Measurements from ENCODE around the gene BTBD1.

GRCh38 chr15:83112956-83113299 lies 45.9 kb upstream of the BTBD1 start:
- TF ChIP-seq, protein P1, sequence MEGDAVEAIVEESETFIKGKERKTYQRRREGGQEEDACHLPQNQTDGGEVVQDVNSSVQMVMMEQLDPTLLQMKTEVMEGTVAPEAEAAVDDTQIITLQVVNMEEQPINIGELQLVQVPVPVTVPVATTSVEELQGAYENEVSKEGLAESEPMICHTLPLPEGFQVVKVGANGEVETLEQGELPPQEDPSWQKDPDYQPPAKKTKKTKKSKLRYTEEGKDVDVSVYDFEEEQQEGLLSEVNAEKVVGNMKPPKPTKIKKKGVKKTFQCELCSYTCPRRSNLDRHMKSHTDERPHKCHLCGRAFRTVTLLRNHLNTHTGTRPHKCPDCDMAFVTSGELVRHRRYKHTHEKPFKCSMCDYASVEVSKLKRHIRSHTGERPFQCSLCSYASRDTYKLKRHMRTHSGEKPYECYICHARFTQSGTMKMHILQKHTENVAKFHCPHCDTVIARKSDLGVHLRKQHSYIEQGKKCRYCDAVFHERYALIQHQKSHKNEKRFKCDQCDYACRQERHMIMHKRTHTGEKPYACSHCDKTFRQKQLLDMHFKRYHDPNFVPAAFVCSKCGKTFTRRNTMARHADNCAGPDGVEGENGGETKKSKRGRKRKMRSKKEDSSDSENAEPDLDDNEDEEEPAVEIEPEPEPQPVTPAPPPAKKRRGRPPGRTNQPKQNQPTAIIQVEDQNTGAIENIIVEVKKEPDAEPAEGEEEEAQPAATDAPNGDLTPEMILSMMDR (IDR thresholded peaks at IDR 0.05) = no peak
- TF ChIP-seq POLR2AphosphoS5 (IDR thresholded peaks at IDR 0.05) (peak in 1 of 2 donors; percentile 4), EP300 (IDR thresholded peaks at IDR 0.05) (no peak), POLR2A (IDR thresholded peaks at IDR 0.05) (no peak)

Measured in upper lobe of left lung (tissue), 4 donors.